ENCODE measurements around the gene IGFLR1.

DNA sequence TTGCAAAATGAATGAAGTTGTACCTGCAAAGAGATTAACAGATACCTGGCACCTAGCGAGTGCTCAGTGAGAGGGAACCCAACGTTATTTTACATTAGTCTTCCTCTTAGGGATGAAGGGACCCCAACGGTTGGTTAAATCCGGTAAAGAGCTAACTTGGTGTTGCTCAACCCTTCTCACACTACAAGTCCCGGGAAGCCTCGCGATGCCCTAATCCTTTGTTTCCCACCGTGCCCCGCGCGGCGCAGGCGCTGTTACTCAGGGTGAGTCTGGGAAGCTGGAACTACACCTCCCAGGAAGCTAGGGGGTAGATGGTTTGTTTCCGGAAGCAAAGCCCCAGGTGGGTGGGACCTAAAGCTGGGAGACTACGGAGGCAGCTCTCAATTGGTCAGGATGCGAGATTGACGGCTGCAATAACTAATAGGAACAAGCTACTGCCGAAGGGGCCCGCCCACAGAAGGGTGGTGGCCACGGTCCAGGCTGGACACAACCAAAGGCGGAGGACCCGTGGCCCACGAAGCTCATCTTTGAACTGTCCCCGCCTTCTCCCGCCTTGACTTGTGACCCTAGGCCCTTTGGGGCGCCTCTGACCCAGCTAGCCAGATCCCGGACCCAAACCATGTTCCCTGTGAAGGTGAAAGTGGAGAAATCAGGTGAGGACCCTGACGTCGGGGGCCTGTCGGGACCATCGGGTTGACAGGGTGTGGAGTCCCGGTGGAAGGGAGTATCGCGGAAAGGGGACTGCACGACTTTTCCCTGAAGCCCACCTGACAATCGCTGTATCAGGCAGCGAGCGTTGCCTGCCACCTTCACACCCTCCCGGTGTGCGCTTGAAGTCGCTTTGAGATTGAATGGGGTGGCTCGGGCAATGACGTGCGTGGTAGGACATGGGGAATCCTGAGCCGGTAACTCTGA is 6.1 kb upstream of the IGFLR1 start, which contains the start of gene LIN37:
- TF ChIP-seq EP300 (IDR thresholded peaks at IDR 0.05; ENCODE audit: borderline replicate concordance): no peak
- no peak for TF ChIP-seq RAD21 (IDR thresholded peaks at IDR 0.05; ENCODE audit: low read depth)
- peak; percentile 62; the same call in 1 of the 2 replicates for TF ChIP-seq TCF12 (IDR thresholded peaks at IDR 0.05; ENCODE audit: low read depth)
- no peak; the same call in 1 of the 2 replicates for TF ChIP-seq EGR1 (IDR thresholded peaks at IDR 0.05)
- peak; percentile 96 for TF ChIP-seq CEBPB (IDR thresholded peaks at IDR 0.05)
- TF ChIP-seq NFIC (IDR thresholded peaks at IDR 0.05): no peak
- TF ChIP-seq, protein P1, sequence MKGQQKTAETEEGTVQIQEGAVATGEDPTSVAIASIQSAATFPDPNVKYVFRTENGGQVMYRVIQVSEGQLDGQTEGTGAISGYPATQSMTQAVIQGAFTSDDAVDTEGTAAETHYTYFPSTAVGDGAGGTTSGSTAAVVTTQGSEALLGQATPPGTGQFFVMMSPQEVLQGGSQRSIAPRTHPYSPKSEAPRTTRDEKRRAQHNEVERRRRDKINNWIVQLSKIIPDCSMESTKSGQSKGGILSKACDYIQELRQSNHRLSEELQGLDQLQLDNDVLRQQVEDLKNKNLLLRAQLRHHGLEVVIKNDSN (IDR thresholded peaks at IDR 0.05): no peak
